ENCODE results near the gene ZNF490. TPM values are rescaled to one million over a fixed set of nuclear protein-coding genes. Genes with fewer than 3 reads are reported as not detected.
"Not testable (repeated sequence)": the region's sequence is repeated elsewhere in the genome, so short reads cannot be mapped to it uniquely, and the experiment has no call there.

The ZNF490 gene
- total RNA-seq, result 6.1 TPM

DNA sequence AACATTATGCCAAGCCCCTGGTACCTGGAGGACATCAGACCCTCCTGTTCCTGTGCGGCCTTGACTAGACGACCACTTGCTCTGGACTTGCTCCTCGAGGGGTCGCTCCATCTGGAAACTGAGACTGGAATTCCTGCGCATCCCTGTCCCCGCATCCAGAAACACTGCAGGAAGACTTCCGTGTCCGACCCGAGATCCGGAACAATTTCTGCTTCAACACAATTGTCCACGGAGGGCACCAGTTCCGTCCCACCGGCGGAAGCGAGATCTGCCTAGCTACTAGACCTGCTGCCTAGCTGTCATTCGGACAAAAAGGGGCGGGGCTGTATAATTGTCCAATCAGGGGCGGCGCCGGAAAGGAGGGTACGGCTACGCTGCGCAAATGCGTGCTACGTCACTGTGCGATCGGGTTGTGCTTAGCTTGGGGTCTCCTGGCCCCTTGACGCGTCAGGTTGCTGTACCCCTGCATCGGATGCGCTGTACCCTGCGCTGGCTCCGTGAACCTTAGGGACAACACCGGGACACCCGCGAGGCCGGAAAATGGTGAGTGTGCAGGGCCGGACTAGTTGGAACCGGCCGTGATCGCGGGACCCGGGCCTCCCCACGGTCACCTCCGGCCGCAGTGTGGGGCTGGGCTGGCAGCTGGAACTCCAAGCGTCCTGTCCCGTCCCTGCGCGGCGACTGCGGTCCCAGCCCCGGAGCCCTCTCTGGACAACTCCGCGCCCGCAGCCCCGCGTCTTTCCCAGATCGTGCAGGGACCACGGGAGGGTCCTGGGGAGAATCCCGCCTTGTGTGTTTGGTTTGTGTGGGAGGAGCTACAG is at the start of gene ZNF490, which contains the start of gene ZNF791:
Gene ZNF490 (minus strand): TSS at position 274 of the 821 bp plus-strand sequence. CDS start 133 bp downstream, at position 141.
Gene ZNF791 (plus strand): TSS at position 381 of the 821 bp plus-strand sequence. CDS start 160 bp downstream, at position 541.
- peak; percentile 99 for DNase-seq

GRCh38 chr19:12657966-12658365 is 47.4 kb upstream of the ZNF490 start:
- no peak for DNase-seq

- DNase-seq, result no peak
Measured at GRCh38 chr19:12656899-12657571, 46.4 kb upstream of the ZNF490 start.

- DNase-seq, result no peak
Measured at GRCh38 chr19:12655546-12655945, 44.9 kb upstream of the ZNF490 start.

DNA sequence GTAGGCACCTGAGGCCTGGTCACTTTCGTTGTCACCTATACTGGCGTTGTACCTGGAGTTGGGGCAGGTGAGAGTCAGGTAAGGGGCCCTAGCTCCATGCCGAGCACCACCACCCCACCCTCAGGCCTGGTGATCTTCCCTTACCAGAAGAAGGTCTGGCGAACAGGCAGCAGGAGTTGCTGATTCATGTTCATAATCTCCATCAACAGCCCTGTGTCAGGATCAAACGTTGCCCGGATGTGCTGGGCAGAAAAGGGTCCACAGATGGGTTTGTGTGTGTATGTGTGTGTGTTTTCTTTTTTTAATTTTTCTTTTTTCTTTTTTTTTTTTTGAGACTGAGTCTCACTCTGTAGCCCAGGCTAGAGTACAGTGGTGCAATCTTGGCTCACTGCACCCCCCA is 41.6 kb upstream of the ZNF490 start:
- no peak for DNase-seq

DNA sequence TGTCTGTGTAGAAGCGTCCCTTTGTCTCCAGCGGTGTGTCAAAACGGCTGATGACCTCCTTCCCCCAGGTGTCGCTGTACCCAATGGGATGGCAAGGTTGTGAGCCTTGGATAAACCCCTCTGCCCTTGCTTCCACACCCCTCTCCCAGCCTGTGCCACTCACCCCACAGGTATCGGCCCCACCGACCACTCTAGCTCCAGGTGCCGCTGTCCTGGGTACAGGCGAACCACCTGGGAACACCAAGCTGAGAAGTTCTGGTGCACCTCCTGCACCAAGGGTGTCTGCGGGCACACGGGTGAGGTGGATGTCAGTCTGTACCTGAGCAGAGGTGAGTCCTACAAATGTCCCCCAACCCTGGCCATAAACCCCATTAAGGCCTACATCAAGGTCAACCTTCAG is 39.3 kb upstream of the ZNF490 start:
- no peak for DNase-seq

DNA sequence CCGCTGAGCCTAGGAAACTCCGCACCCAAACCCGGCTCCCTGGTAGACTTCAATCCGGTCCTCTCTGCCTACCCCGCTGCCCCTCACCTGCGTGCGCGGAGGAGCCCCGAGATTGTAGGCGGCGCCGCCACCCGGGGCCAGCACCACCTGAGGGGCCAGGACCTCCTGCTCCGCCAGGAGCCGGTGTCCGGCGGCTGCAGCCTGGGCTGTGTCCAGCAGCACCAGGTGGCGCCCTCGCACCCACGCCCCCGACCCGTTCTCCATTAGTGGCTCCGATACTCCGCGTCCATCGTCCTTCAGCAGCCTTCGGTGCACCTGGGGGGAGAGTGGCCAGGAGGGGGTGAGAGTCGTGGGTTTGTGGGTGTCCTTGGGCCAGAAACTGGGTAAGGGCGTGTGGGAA is 37.5 kb upstream of the ZNF490 start:
- no peak for DNase-seq

GRCh38 chr19:12647490-12648071 is 37.0 kb upstream of the ZNF490 start:
- peak; percentile 41 for DNase-seq

DNA sequence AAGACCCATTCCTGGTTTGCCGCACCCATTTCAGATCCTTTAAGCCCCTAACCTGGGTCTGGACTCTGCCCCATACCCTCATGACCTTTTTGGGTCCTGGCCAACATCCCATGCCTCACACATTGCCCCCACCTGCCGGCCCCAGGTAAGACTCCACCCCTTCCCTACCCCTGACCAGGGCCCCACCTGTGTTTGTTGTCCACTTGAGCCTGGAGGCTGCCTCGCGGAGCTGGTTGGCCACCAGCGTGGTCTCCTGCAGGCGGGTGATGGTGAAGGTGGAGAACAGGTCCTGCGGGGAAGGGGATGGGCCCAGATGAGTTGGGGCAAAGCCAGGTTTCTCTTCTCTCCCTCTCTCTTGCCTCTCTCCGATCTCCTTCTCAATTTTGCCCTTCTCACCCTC is 36.4 kb upstream of the ZNF490 start:
- DNase-seq, result no peak

DNA sequence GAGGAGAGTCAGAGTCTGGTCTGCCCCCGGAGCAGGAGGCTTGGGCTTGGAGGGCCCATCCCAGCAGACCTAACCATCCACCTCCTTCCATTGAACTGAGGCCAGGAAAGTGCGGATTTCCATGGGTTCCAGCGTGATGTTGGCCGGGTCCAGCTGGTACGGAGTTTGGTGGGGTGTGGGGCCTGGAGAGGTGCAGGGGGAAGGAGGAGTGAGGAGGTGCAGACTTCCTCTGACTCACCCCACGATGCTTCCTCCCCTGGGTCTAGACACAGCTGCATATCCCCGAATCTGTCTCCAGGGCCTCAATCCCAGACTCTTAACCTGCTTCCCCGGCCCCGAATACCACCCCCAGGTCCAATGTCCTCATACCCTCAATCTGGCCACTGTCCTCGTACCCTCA is 35.9 kb upstream of the ZNF490 start:
- DNase-seq, result no peak

DNA sequence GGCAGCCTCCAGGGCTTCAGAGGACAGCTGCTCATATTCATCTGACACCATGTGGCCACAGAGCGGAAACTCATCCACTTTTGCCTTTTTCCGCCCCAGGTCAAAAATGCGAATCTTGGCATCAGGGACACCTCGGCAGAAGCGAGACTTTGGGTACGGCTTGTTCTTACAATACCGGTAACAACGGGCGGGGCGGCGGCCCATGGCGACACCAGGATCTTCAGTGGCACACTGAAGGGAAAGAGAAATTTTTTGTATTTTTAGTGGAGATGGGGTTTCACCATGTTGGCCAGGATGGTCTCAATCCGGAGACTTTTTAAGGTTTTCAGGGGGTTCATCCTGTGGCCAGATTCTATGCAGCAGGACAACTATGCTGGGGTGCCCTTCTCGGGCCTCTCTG is 33.1 kb upstream of the ZNF490 start:
- DNase-seq, result not testable (repeated sequence)

GRCh38 chr19:12642506-12642905 is 31.9 kb upstream of the ZNF490 start:
- no peak for DNase-seq

DNA sequence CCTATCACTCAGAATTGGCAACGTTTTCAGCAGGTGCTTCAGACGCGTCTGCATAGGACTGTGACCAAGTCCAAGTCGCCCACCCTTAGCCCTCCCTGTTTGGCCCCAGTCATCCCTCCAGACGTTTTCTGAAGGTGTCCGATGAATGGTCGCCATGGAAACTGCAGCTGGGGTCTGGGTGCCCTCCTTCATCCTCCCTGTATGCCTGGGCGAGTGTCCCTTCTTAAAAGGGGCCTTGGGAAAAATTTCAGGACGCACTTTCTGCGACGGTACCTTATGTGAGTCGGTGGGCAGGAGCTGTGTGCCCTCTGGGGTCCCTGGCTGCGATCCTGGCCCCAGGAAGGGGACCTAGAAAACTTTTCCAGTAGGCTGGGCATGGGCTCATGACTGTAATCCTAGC is 30.8 kb upstream of the ZNF490 start:
- no peak for DNase-seq

DNA sequence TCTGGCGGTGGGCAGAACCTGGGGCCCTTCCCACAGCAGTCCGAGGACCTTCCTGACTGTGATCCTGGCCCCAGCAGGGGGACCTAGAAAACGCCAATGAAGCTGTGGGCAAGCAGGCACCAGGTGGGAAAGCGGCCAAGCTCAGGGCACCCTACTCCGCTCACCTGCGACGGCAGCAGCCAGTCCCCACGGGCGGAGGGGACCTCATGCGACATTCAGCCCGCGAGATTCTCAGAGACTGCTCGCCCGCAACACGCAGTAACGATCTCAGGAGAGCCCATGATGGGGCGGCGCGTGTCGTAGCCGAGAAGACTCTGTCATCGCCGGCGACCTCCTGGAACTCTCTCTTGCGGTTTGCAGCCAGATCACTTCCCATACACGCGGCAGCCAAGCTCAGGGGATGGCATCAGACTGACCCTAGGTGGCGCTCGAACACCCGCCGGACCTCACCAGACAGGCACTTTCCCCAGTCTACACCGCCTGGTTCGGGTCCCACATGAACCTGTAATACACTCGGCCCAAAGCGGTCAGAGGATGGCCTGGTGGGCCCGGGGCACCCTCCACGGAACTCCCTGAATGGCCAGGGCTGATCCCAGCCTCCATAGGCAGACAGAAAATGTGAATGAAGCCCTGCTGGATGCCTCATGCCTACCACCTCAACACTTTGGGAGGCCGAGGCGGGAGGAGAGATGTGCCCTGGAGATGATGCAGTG is 29.4 kb upstream of the ZNF490 start:
- DNase-seq, result peak; percentile 83

- DNase-seq, result no peak
Measured at GRCh38 chr19:12638611-12639182, 28.1 kb upstream of the ZNF490 start.

- no peak for DNase-seq
Measured at GRCh38 chr19:12636631-12637030, 26.0 kb upstream of the ZNF490 start.

GRCh38 chr19:12629215-12629614 is 18.6 kb upstream of the ZNF490 start:
- no peak for DNase-seq

GRCh38 chr19:12628040-12629022 is 17.7 kb upstream of the ZNF490 start:
- no peak for DNase-seq

DNA sequence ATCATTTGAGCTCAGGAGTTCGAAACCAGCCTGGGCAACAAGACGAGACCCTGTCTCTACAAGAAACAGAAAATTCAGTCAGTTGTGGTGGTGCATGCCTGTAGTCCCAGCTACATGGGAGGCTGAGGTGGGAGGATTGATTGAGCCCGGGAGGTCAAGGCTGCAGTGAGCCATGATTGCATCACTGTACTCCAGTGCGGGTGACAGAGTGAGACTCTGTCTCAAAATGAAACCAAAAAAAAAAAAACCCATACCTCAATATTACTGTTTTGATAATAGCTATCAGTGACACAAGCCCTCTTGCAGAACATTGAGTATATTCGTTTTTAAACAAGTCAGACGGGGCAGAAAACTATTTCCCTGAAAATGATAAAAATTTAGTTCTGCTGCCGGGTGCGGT is 16.3 kb upstream of the ZNF490 start:
- DNase-seq, result no peak

GRCh38 chr19:12623361-12624031 is 12.9 kb upstream of the ZNF490 start:
- DNase-seq, result no peak

Data from tongue (tissue), 2 donors.